HG03469 (cell line): Measurements from ENCODE around the gene BOLA3.
"Not testable (repeated sequence)": the region's sequence is repeated elsewhere in the genome, so short reads cannot be mapped to it uniquely, and the experiment has no call there.

ENCODE experiments used
- ATAC-seq: cut with Tn5 transposase; IDR thresholded peaks from one replicate; pipeline ENCODE4 v1.9.1; 2021; ENCODE audit warnings: mild to moderate bottlenecking, moderate library complexity, moderate number of reproducible peaks; ENCODE audit not compliant: unreplicated experiment

The BOLA3 gene

GRCh38 chr2:74105413-74105812, 42.3 kb downstream of the BOLA3 start:
- ATAC-seq = no peak

- no peak for ATAC-seq
Observed at GRCh38 chr2:74104839-74105238, 42.9 kb downstream of the BOLA3 start.

GRCh38 chr2:74103763-74104162, 43.9 kb downstream of the BOLA3 start:
- no peak for ATAC-seq

- no peak for ATAC-seq
Observed at GRCh38 chr2:74102516-74102915, 45.2 kb downstream of the BOLA3 start.

- no peak for ATAC-seq
Observed at GRCh38 chr2:74101574-74102300, 46.0 kb downstream of the BOLA3 start.

- no peak for ATAC-seq
Observed at GRCh38 chr2:74100254-74101216, 47.2 kb downstream of the BOLA3 start.

GRCh38 chr2:74099835-74100234, 47.9 kb downstream of the BOLA3 start:
- ATAC-seq = no peak

GRCh38 chr2:74099271-74099670, 48.4 kb downstream of the BOLA3 start:
- ATAC-seq = no peak

- ATAC-seq = no peak
Observed at GRCh38 chr2:74097574-74097973, 50.1 kb downstream of the BOLA3 start.

- no peak for ATAC-seq
Observed at GRCh38 chr2:74096052-74096451, 51.7 kb downstream of the BOLA3 start.

- no peak for ATAC-seq
Observed at GRCh38 chr2:74095632-74096031, 52.1 kb downstream of the BOLA3 start.

GRCh38 chr2:74094291-74094690, 53.4 kb downstream of the BOLA3 start:
- no peak for ATAC-seq

- ATAC-seq = no peak
Observed at GRCh38 chr2:74093840-74094239, 53.9 kb downstream of the BOLA3 start.

GRCh38 chr2:74093426-74093825, 54.3 kb downstream of the BOLA3 start:
- no peak for ATAC-seq

GRCh38 chr2:74092275-74092674, 55.4 kb downstream of the BOLA3 start:
- no peak for ATAC-seq

- ATAC-seq = no peak
Observed at GRCh38 chr2:74091391-74091790, 56.3 kb downstream of the BOLA3 start.

- ATAC-seq = no peak
Observed at GRCh38 chr2:74089816-74090745, 57.6 kb downstream of the BOLA3 start.

- ATAC-seq = not testable (repeated sequence)
Observed at GRCh38 chr2:74088676-74089075, 59.0 kb downstream of the BOLA3 start.

GRCh38 chr2:74087696-74088095, 60.0 kb downstream of the BOLA3 start:
- ATAC-seq = no peak

GRCh38 chr2:74086021-74086420, 61.7 kb downstream of the BOLA3 start:
- no peak for ATAC-seq
